ENCODE measurements around the gene SCD5. TPM values are rescaled to one million over a fixed set of nuclear protein-coding genes. Genes with fewer than 3 reads are reported as not detected.

Gene SCD5
- total RNA-seq, 1 donor = 1.0 TPM

DNA sequence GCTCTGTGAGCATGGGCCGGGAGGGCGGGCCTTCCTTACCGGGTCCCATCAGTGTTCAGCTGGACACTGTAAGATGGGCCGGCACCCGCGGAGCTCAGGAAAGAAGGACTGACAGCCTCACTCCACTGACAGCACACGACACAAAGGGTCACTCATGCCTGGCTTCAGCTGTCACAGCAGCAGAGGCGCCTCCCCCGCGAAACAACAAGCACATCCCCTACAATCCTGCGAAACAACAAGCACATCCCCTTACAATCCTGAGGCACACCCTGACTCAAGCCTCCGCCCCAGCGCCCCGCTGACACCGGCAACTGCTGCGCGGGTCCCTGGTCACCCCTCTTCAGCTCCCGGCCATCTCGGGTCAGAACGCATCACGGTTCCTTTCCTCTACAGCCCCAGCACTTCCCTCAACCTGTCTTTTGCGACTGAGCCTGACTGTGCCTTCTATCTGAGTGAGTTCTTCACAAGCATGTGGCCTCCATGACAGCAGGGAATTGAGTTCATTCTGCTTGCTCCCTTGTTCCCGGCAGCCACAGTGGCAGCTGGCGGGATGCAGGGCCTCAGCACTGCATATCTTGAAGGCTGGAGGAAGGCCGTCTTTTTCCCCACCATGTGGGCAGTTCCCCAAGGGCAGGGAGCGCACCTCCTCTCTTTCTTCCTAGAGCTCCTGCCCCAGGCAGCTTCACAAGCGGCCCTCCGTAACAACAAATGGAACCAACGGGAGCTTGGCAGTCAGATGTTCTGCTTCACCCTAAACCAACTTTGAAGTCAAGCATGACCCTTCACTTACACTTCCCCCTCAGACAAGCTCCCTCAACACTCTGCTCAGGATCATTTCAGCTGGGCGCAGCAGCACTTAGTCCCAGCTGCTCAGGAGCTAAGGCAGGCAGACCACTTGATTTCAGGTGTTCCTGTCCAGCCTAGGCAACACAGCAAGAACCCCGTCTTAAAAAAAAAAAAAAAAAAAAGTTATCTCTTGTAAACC is 39.6 kb downstream of the SCD5 start:
- Histone ChIP-seq H3K27me3 (ENCODE audit: insufficient read depth, low read length) (no peaks in the 10 kb centered on the region), H3K4me1 (ENCODE audit: insufficient read depth, low read length) (no peaks in the 10 kb centered on the region), H3K9me3 (ENCODE audit: low read depth, low read length) (no peaks in the 10 kb centered on the region), H3K4me3 (ENCODE audit: low read length) (no peak overlapping the region)

GRCh38 chr4:82756061-82756460 is 42.5 kb downstream of the SCD5 start:
- no peaks in the 10 kb centered on the region for H3K27me3 ChIP-seq (ENCODE audit: insufficient read depth, low read length)
- H3K9me3 ChIP-seq (ENCODE audit: low read depth, low read length) = no peaks in the 10 kb centered on the region
- no peak overlapping the region for H3K4me3 ChIP-seq (ENCODE audit: low read length)
- H3K4me1 ChIP-seq (ENCODE audit: insufficient read depth, low read length) = no peaks in the 10 kb centered on the region

- H3K9me3 ChIP-seq (ENCODE audit: low read depth, low read length) = no peaks in the 10 kb centered on the region
- H3K4me1 ChIP-seq (ENCODE audit: insufficient read depth, low read length) = no peaks in the 10 kb centered on the region
- H3K4me3 ChIP-seq (ENCODE audit: low read length) = no peak overlapping the region
- no peaks in the 10 kb centered on the region for H3K27me3 ChIP-seq (ENCODE audit: insufficient read depth, low read length)
Measured at GRCh38 chr4:82755650-82756049, 42.9 kb downstream of the SCD5 start.

GRCh38 chr4:82754513-82755165 is 44.0 kb downstream of the SCD5 start:
- no peaks in the 10 kb centered on the region for H3K9me3 ChIP-seq (ENCODE audit: low read depth, low read length)
- no peak overlapping the region for H3K4me3 ChIP-seq (ENCODE audit: low read length)
- no peaks in the 10 kb centered on the region for H3K4me1 ChIP-seq (ENCODE audit: insufficient read depth, low read length)
- H3K27me3 ChIP-seq (ENCODE audit: insufficient read depth, low read length) = no peaks in the 10 kb centered on the region

- H3K27me3 ChIP-seq (ENCODE audit: insufficient read depth, low read length) = no peaks in the 10 kb centered on the region
- no peaks in the 10 kb centered on the region for H3K4me1 ChIP-seq (ENCODE audit: insufficient read depth, low read length)
- H3K9me3 ChIP-seq (ENCODE audit: low read depth, low read length) = no peaks in the 10 kb centered on the region
- no peak overlapping the region for H3K4me3 ChIP-seq (ENCODE audit: low read length)
Measured at GRCh38 chr4:82753725-82754410, 44.7 kb downstream of the SCD5 start.

DNA sequence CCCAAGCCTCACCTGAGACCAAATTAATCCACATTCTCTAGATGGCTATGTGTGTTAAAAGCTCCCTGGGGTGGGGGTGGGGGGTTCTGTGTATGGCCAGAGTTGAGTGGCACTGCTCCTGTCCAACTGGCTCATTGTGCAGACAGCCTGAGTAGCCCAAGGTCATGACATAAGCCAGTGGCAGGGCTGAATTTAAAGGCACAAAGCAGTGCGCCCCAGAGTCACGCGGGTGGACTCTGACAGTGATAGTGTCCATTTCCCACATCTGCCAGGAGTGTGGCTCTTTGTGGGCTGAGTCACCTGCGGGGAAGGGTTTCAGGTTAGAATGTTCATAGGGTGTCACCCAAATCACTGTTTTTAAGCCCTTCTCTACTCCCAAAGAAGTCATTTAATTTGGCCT is 45.4 kb downstream of the SCD5 start:
- Histone ChIP-seq H3K27me3 (ENCODE audit: insufficient read depth, low read length) (no peaks in the 10 kb centered on the region), H3K4me3 (ENCODE audit: low read length) (no peak overlapping the region), H3K4me1 (ENCODE audit: insufficient read depth, low read length) (no peaks in the 10 kb centered on the region), H3K9me3 (ENCODE audit: low read depth, low read length) (no peaks in the 10 kb centered on the region)

DNA sequence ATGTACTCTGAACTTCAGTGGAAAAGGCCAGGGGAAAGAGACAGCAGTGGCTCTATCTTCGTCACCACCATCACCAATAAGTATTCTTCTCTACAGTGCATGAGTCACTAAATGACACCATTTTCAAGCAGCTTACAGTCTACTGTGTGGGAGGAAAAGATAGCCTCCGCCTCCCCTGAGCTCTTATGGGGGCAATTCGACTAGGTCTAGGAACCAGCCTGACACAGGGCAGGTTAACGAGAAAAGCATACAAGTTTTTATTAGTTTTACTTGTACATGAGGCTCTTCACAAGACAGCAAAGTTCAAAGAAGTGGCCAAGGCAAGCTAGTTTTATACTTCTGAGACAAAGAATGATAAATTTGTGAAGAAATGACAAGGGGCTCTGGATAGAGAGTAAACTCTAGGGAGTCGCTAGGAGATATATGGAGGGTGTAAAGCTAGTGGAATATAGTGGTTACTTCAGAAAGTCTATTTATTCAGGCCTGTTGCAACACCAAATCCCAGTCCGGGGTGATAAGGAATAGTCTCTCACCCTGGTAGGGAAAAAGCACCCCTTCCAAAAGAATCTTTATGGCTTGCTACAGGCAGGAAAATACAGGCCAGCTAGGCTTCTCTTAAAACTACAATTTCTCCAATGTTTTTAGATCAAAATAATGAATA is 49.7 kb downstream of the SCD5 start:
- Histone ChIP-seq H3K4me1 (ENCODE audit: insufficient read depth, low read length) (no peaks in the 10 kb centered on the region), H3K27me3 (ENCODE audit: insufficient read depth, low read length) (no peaks in the 10 kb centered on the region), H3K4me3 (ENCODE audit: low read length) (no peak overlapping the region), H3K9me3 (ENCODE audit: low read depth, low read length) (no peaks in the 10 kb centered on the region)

- Histone ChIP-seq H3K4me3 (ENCODE audit: low read length) (no peak overlapping the region), H3K4me1 (ENCODE audit: insufficient read depth, low read length) (no peaks in the 10 kb centered on the region), H3K27me3 (ENCODE audit: insufficient read depth, low read length) (no peaks in the 10 kb centered on the region), H3K9me3 (ENCODE audit: low read depth, low read length) (no peaks in the 10 kb centered on the region)
Measured at GRCh38 chr4:82747686-82748575, 50.7 kb downstream of the SCD5 start.

- no peaks in the 10 kb centered on the region for H3K9me3 ChIP-seq (ENCODE audit: low read depth, low read length)
- H3K4me3 ChIP-seq (ENCODE audit: low read length) = no peak overlapping the region
- H3K27me3 ChIP-seq (ENCODE audit: insufficient read depth, low read length) = no peaks in the 10 kb centered on the region
- no peaks in the 10 kb centered on the region for H3K4me1 ChIP-seq (ENCODE audit: insufficient read depth, low read length)
Measured at GRCh38 chr4:82746705-82747574, 51.7 kb downstream of the SCD5 start.

DNA sequence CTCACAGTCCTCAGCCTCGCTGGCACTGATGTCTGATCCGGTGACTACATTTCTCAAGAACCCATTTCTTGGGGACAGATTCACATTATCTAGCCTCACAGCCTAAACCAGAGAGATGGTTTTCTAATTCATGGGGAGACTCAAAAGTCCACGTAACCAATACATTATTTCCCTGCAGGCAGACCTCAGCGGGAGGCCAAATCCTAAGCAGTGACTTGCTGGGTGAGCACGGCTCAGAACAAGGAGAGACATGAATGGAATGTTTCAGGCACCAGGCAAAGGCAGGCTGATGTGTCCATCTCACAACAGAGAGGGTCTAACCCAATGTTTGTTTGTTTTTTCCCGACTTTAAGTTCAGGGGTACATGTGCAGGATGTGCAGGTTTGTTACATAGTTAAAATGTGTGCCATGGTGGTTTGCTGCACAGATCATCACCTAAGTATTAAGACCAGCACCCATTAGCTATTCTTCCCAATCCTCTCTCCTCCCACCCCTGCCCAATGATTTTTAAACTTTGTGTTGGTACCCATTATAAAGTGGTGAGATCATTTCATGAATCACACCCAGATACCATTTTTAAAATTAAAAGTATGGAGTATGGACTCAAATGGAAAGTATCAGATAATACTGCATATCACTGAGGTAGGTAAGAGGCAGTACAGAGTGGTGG is 53.3 kb downstream of the SCD5 start:
- Histone ChIP-seq H3K9me3 (ENCODE audit: low read depth, low read length) (no peaks in the 10 kb centered on the region), H3K4me3 (ENCODE audit: low read length) (no peak overlapping the region), H3K4me1 (ENCODE audit: insufficient read depth, low read length) (no peaks in the 10 kb centered on the region), H3K27me3 (ENCODE audit: insufficient read depth, low read length) (no peaks in the 10 kb centered on the region)

GRCh38 chr4:82744284-82744968 is 54.2 kb downstream of the SCD5 start:
- no peaks in the 10 kb centered on the region for H3K9me3 ChIP-seq (ENCODE audit: low read depth, low read length)
- no peaks in the 10 kb centered on the region for H3K27me3 ChIP-seq (ENCODE audit: insufficient read depth, low read length)
- H3K4me3 ChIP-seq (ENCODE audit: low read length) = no peak overlapping the region
- no peaks in the 10 kb centered on the region for H3K4me1 ChIP-seq (ENCODE audit: insufficient read depth, low read length)

- H3K4me1 ChIP-seq (ENCODE audit: insufficient read depth, low read length) = no peaks in the 10 kb centered on the region
- H3K27me3 ChIP-seq (ENCODE audit: insufficient read depth, low read length) = no peaks in the 10 kb centered on the region
- H3K9me3 ChIP-seq (ENCODE audit: low read depth, low read length) = no peaks in the 10 kb centered on the region
- no peak overlapping the region for H3K4me3 ChIP-seq (ENCODE audit: low read length)
Measured at GRCh38 chr4:82741188-82741587, 57.4 kb downstream of the SCD5 start.

Data from mononuclear cell (primary cell).